ENCODE data around the gene NF2.
A peak's percentile ranks its signal among the peaks of the same experiment; 100 is the strongest.

Gene NF2

DNA sequence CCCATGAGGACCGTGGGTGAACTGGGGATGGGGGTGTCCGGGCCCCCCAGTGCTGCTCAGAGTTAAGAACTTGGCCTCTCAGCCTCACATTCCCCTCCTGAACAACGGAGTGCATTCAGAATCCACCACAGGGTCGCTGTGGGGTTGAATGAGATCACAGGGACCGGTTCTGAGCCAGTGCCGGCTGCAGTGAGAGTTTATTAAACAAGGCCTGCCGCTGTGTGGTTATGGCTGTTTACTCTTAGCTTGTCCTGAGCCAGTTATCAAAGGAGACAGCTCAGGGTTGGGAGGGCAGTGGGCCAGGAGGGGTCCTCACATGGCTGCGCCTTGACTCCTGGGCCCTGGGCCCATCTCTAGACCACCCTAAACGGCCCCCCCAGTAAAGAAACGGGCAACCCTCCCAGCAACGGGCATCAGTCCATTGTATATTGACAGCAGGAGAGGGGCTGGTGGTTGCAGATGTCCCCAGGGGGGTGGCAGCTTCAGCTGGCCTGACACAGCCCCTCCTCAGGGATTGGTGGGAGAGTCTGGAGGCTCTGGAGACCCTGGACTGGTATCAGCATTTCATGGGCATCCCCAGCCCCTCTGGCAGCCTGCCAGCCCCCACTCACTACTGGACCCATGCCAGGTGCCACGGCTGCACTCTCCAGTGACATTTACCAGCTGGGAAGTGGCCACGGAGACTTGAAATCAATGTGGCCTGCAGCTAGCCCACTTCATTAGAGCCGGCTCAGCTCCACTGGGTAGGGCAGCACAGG lies 101.3 kb downstream of the NF2 start:
- DNase-seq: no peak

DNA sequence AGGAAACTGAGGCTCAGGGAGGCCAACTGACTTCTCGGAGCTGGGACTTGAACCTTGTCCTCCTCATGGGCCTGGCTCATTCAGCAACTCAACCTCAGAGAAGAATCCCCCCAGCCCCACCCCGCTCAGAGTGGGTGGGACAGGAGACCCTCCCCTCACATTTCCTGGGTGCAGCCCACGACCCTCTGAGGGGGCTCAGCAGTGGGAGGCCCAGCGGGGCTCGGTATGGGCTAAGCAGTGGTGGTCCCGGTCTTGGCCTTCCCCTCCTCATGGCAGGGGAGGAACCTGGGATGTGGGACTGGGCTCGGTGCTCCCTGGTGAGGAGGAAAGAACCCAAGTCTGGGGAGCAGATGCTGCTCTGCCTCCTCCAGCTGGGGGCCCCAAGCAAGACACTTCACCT lies 102.2 kb downstream of the NF2 start:
- no peak for DNase-seq

DNA sequence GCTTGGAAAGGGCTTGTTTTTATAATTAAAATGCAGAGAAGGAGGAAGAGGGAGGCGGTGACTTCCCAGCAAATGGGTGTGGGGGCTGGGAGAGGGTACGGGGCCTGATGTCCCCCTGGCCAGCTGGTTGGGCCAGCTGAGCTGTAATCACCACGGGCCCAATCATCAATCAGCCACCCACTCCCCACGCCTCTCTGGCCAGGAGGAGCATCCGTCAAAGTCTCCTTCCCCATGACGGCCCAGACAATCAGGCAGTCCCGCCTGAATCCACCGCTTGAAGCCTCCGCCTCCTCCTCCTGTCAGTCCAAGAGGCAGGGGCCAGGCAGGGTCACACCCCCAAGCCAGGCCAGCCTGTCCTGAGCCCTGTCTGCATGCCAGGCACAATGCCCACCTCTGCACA lies 103.1 kb downstream of the NF2 start:
- no peak for DNase-seq

DNA sequence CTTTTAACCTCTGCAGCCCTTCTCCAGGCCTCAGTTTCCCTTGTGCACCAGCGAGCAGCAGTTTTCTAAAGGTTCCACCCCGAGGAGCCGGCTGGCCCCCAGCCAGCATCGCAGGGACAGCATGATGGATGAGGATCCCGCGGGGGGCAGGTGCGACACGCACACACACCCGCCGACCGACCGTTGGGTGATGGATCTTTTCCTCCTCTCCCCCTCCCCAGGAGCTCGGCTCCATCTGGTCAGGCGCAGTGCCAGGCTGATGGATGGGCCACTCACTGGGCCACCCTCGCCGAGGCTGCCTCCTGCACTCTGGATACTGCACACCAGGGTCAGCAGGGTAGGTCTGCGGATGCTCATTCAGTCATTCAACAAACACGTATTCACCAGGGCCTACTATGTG lies 103.6 kb downstream of the NF2 start:
- no peak for DNase-seq

DNA sequence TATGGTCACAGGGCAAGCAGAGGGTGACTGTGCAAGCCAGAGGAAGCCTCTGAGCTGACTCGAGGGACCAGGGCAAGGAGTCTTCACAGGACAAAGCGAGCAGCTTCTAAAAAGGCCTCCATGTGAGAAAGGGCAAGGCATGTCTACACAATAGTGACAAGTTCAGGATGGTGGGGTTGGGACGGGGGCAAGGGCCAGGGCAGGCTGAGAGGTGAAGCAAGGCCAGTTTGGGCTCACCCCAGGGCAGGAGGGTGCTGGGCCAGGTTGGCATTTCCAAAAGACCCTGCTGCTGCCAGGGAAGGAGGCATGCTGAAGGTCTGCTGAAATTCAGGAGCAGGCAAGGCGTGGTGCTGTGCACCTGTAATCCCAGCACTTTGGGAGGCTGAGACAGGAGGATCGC lies 104.0 kb downstream of the NF2 start:
- DNase-seq: no peak

GRCh38 chr22:29710193-29710592 lies 106.8 kb downstream of the NF2 start:
- no peak for DNase-seq

GRCh38 chr22:29710922-29711593 lies 107.6 kb downstream of the NF2 start:
- no peak for DNase-seq

DNA sequence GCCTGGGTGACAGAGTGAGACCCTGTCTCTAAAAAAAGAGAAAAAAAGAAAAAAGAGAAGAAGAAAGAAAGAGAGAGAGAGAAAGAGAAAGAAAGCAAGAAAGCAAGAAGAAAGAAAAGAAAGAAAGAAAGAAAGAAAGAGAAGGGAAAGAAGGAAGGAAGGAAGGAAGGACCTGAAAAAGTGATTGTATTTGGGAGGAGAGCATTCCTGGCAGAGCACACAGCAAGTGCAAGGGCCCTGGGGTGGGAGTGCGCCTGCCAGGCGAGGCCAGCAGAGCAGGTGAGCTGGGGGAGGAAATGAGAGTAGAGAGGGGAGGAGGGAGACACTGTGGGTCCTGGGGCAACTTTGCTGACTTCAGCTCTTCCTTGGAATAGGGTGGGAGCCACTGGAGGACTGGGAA lies 108.7 kb downstream of the NF2 start:
- no peak for DNase-seq

- no peak for DNase-seq
Measured at GRCh38 chr22:29713156-29713727, 109.8 kb downstream of the NF2 start.

GRCh38 chr22:29715240-29715639 lies 111.8 kb downstream of the NF2 start:
- DNase-seq: no peak

- no peak for DNase-seq
Measured at GRCh38 chr22:29715705-29716104, 112.3 kb downstream of the NF2 start.

- peak; percentile 6 for DNase-seq
Measured at GRCh38 chr22:29716814-29717545, 113.5 kb downstream of the NF2 start.

GRCh38 chr22:29717789-29718188 lies 114.4 kb downstream of the NF2 start:
- no peak for DNase-seq

GRCh38 chr22:29718949-29719898 lies 115.8 kb downstream of the NF2 start:
- no peak for DNase-seq

DNA sequence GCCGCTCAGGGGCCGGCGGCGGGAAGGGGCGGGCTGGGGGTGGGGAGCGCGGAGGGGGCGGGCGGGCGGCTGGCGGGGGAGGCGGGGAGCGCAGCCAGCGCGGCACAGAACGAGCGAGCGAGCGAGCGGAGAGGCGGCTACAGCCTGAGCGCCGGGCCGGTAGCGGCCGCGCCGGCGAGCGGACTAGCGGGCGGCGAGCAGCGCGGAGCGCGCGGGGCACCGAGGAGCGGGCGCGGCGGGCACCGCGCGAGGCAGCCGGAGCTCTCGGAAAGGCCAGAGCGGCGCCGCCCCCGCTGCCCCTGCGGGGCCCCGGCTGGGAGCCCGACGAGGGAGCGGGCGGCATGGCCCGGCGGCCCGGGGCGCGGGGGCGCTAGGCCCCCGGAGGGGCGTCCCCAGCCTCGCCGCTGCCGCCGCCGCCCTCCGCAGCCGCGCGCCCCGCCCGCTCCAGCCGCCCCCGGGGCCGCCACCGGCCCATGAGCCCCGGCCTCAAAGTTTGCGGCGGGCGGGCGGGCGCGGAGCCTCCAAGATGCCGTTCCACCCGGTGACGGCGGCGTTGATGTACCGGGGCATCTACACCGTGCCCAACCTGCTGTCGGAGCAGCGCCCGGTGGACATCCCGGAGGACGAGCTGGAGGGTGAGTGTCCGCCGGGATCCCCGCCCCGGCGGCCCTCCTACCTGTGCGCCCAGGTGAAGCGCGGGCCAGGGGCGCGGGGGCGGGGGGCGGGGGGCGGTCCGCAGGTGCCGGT lies 116.6 kb downstream of the NF2 start, which contains the start of gene CABP7:
CABP7 (plus strand) TSS at position 105 of the 747 bp plus-strand sequence; CDS start at position 527, 422 bp downstream.
- no peak for DNase-seq

DNA sequence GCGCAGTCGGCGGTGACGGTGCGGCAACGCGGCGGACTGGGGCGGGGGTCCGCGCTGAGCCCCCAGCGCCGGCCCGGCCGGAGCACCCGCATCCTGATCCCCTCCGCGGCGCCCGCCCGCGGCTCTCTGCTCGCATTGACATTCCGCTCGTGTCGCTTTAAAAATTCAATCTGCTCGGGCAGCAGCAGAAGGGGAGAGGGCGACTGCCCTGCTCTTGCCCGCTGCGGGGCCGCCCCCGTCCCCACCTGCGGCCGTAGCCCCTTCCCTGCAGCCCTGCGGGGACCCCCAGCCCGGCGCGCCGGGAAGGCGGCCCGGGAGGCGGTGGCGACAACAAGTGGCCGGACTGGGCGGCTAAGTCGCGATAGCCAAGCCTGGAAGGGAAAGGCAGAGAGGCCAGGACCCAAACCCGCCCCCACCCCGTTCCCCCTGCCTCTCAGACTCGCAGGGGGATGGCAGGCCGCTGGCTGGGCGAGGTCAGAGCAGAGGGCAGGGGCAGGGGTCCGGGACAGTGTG lies 117.4 kb downstream of the NF2 start:
- DNase-seq: no peak

GRCh38 chr22:29722151-29722550 lies 118.7 kb downstream of the NF2 start:
- no peak for DNase-seq

- DNase-seq: no peak
Measured at GRCh38 chr22:29722587-29722986, 119.2 kb downstream of the NF2 start.

DNA sequence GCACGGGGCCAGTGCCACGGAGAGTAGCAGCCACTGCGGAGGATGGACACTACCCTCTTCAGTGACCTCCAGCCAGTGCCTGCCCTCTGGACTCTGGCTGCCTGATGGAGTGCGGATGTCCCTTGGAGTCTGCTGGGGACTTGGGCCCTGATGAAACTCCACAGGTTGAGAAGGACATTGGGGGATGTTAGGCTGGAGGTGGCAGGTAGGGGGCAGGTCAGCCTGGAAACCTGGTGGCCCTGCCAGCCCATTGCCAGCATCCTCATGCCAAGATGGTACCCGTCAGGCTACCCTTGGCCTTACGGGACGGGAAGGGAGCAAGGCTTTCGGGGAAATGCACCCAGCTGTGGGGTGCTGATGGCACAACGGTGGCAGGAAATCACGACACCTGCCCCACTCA lies 120.3 kb downstream of the NF2 start:
- no peak for DNase-seq

GRCh38 chr22:29724843-29725242 lies 121.4 kb downstream of the NF2 start:
- DNase-seq: no peak

DNA sequence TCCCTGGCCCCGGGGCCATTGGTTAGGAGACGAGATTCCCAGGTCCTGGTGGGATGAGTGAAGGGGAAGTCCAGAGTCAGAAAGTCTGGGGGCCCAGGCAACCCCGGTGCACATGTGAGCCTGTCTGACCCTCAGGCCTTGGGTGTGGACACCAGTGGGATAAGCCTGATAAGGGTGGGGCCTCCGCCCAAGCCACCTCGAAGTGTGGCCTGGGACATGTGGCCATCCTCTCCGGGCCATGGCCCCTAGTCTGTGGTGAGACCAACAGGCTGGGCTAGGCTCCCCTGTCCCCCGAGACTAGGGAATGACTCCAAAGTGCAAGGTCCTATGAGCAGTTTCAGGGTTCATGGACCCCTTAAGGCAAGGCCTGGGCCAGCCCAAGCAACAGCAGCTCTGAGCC lies 122.7 kb downstream of the NF2 start:
- DNase-seq: no peak

All from KG1 (cell line).